ENCODE measurements around the gene TMEM151B. TPM values are rescaled to one million over a fixed set of nuclear protein-coding genes. Genes with fewer than 3 reads are reported as not detected.

TMEM151B gene
- total and polyA plus RNA-seq, 9 of the 15 experiments (the other 6 are each of a cell fraction or from before 2014, with no cell fraction given), result not detected

DNA sequence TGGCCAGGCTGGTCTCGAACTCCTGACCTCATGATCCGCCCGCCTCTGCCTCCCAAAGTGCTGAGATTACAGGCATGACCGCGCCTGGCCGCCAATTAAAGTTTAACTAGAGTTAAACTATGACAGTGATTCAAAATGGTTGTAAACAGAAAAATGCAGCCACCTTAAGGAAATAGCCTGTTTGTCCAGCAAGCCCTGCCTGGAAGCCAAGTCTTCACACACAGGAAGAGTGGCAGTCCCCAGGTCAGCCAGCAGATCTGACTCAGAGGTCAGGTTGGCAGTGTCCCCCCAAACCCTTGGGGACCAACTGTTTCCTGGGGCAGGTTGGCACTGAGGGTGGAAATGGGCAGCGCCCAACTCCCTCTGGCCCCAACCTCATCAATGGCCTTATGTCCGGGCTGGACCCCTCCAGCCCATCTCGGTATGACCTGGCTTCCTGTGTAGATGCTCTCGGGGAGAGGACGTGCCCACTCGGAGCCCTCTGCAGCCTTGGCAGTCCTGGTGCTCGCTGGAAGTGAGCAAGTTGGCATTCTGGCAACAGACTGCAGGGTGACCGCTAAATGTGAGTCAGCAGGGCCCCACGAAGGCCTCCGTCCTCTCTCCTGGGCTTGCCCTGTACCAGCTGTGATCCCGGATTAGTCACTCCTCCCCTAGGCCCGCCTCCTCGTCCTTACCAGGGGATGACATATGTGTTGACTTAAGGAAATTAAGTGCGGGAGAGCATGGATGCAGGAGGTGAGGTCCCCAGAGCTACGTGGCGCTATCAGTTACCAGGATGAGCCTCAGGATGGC lies 33.0 kb upstream of the TMEM151B start:
- peak overlapping the region; percentile 94 for H2AFZ ChIP-seq (ENCODE audit: low read depth, low read length)
- no peaks in the 10 kb centered on the region for H3K79me2 ChIP-seq (ENCODE audit: control insufficient read depth, insufficient read depth, low read length)
- peaks cover 16 to 31% of the 10 kb centered on the region in 2 experiments; a peak in 4 of 5 replicates for H3K4me1 ChIP-seq (replicated peaks in 1 of 2; ENCODE audit: control insufficient read depth in 2 of 2, insufficient read depth in 2 of 2, low read length in 2 of 2)
- BruUV-seq (replicated peaks), result no TSS peak
- intact Hi-C loops (cut with micrococcal nuclease), result loop anchor here (1.0 kb wide), 2 partner anchors 9 to 141 kb away; no protein-coding TSS in a partner anchor
- in situ Hi-C loops (cut with MboI), result loop anchor here (5.0 kb wide), 1 partner anchor 65 kb away; no protein-coding TSS in a partner anchor
- H4K20me1 ChIP-seq (replicated peaks; ENCODE audit: control insufficient read depth, insufficient read depth, low read length), result no peaks in the 10 kb centered on the region
- DNase-seq (ENCODE audit: extremely low read depth in 1 of 4, low spot score in 3 of 4) (peak; percentile 79 to 90 (median 83)), FAIRE-seq (peak; percentile 87), ATAC-seq (peak; percentile 86)
- peak overlapping the region; percentile 79 for H3K27ac ChIP-seq (ENCODE audit: extremely low read depth, low read depth, low read length)
- H3K9me3 ChIP-seq (replicated peaks; ENCODE audit: control insufficient read depth, insufficient read depth, low read depth, low read length), result no peaks in the 10 kb centered on the region
- H3K9ac ChIP-seq (ENCODE audit: insufficient read depth in 1 of 2, low read depth in 2 of 2, low read length in 2 of 2), result peak overlapping the region; percentile 55 to 91; a peak in 3 of 4 replicates
- H3K4me3 ChIP-seq, result peak overlapping the region; percentile 50
- H3K27me3 ChIP-seq (ENCODE audit: control insufficient read depth in 2 of 2, insufficient read depth in 2 of 2, low read length in 2 of 2), result no peaks in the 10 kb centered on the region
- H3K4me2 ChIP-seq (ENCODE audit: insufficient read depth, low read length), result peak overlapping the region; percentile 88
- POLR2A ChIA-PET, result interaction anchor here (0.6 to 6.0 kb wide), 9 partner anchors 10 to 1228 kb away, joined by 3 to 90 read pairs (median 4); partner anchors contain the start of genes GTPBP2, HSP90AB1 and SLC29A1
- CTCF ChIA-PET (ENCODE audit: low intra/inter-chr PET ratio), result interaction anchor here (0.6 to 2.6 kb wide), 5 partner anchors 13 to 164 kb away, joined by 3 to 20 read pairs (median 6); no protein-coding TSS in a partner anchor
- 39% methylated on average over 22 of the region's 22 CpGs for WGBS (ENCODE audit: insufficient coverage, low coverage, missing lambda C conversion rate)
- peaks cover 29% of the 10 kb centered on the region; the same call in 2 of the 3 replicates for H3K36me3 ChIP-seq (ENCODE audit: control insufficient read depth, insufficient read depth, low read length)
- no peaks in the 10 kb centered on the region for H3K9me1 ChIP-seq (ENCODE audit: control insufficient read depth, insufficient read depth, low read length)
- peak; percentile 83 for TF ChIP-seq FOSL1 (tag; conservative IDR thresholded peaks at IDR 0.05)
- TF ChIP-seq, protein P1, sequence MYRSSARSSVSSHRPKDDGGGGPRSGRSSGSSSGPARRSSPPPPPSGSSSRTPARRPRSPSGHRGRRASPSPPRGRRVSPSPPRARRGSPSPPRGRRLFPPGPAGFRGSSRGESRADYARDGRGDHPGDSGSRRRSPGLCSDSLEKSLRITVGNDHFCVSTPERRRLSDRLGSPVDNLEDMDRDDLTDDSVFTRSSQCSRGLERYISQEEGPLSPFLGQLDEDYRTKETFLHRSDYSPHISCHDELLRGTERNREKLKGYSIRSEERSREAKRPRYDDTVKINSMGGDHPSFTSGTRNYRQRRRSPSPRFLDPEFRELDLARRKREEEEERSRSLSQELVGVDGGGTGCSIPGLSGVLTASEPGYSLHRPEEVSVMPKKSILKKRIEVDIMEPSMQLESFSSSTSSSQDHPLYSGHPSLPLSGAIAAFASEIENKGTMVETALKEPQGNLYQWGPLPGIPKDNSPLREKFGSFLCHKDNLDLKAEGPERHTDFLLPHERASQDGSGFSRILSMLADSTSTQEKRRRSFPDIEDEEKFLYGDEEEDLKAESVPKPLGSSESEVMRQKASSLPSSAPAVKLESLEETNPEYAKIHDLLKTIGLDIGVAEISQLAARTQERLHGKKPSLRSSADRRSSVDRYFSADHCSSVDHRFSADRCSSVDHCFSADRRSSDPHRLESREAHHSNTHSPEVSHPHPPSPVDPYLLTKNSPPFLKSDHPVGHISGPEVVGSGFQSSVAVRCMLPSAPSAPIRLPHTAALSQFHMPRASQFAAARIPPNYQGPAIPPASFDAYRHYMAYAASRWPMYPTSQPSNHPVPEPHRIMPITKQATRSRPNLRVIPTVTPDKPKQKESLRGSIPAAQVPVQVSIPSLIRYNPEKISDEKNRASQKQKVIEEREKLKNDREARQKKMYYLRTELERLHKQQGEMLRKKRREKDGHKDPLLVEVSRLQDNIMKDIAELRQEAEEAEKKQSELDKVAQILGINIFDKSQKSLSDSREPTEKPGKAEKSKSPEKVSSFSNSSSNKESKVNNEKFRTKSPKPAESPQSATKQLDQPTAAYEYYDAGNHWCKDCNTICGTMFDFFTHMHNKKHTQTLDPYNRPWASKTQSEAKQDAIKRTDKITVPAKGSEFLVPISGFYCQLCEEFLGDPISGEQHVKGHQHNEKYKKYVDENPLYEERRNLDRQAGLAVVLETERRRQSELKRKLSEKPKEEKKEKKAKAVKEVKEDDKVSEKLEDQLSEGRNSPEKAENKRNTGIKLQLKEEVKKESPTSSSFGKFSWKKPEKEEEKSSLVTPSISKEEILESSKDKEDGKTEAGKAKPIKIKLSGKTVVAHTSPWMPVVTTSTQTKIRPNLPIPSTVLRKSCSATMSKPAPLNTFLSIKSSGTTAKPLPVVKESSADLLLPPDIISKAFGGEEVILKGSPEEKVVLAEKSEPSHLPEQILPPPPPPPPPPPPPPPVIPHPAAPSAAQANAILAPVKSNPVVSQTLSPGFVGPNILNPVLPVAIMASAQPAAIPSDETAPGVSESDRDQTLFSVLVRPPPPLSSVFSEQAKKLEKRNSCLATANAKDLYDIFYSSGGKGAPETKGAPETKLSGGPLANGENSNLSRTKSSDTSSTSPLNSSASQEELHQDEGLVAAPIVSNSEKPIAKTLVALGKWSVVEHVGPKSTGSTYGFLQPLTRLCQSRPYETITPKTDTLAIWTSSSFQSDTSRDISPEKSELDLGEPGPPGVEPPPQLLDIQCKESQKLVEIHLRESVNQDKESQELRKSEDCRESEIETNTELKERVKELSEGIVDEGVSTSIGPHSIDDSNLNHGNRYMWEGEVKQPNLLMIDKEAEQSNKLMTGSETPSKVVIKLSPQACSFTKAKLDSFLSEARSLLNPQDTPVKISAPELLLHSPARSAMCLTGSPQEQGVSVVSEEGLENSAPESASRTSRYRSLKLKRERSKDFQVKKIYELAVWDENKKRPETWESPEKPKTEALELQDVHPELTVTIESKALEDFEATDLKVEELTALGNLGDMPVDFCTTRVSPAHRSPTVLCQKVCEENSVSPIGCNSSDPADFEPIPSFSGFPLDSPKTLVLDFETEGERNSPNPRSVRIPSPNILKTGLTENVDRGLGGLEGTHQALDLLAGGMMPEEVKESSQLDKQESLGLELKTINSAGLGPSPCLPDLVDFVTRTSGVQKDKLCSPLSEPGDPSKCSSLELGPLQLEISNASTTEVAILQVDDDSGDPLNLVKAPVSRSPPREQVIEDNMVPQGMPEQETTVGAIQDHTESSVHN (IDR thresholded peaks at IDR 0.05; ENCODE audit: borderline replicate concordance in 1 of 2, low read depth in 1 of 2), result peak in 1 of 2 experiments; percentile 48; a peak in 1 of 4 replicates
- peak; percentile 48 for TF ChIP-seq MEIS2 (IDR thresholded peaks at IDR 0.05; ENCODE audit: partially characterized antibody)
- TF ChIP-seq ZNF23 (CRISPR knock-in tag; IDR thresholded peaks at IDR 0.05), result no peak
- TF ChIP-seq RCOR1 (IDR thresholded peaks at IDR 0.05; ENCODE audit: borderline replicate concordance in 1 of 2, low read depth in 2 of 2, low read length in 2 of 2), result peak in 1 of 2 experiments; percentile 36; a peak in 1 of 4 replicates
- TF ChIP-seq, protein P2, sequence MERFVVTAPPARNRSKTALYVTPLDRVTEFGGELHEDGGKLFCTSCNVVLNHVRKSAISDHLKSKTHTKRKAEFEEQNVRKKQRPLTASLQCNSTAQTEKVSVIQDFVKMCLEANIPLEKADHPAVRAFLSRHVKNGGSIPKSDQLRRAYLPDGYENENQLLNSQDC (CRISPR knock-in tag; IDR thresholded peaks at IDR 0.05), result no peak
- TF ChIP-seq C11orf30 (IDR thresholded peaks at IDR 0.05; ENCODE audit: low read depth), result 0 out of 2 replicates have a peak, but pooled peaks have one; percentile 18
- TF ChIP-seq SMARCA4 (IDR thresholded peaks at IDR 0.05), result peak; percentile 46; the same call in 1 of the 2 replicates
- peak; percentile 89 for TF ChIP-seq ZNF263 (CRISPR knock-in tag; IDR thresholded peaks at IDR 0.05; ENCODE audit: borderline replicate concordance)
- TF ChIP-seq ZNF668 (CRISPR knock-in tag; IDR thresholded peaks at IDR 0.05), result no peak
- TF ChIP-seq, protein P3, sequence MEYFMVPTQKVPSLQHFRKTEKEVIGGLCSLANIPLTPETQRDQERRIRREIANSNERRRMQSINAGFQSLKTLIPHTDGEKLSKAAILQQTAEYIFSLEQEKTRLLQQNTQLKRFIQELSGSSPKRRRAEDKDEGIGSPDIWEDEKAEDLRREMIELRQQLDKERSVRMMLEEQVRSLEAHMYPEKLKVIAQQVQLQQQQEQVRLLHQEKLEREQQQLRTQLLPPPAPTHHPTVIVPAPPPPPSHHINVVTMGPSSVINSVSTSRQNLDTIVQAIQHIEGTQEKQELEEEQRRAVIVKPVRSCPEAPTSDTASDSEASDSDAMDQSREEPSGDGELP (CRISPR knock-in tag; IDR thresholded peaks at IDR 0.05; ENCODE audit: borderline replicate concordance), result peak; percentile 98

Data from K562 (cell line).